ENCODE results near the gene SLC2A1. TPM values are rescaled to one million over a fixed set of nuclear protein-coding genes. Genes with fewer than 3 reads are reported as not detected.

Gene SLC2A1
- 100 to 1,000 TPM; 158 to 162 TPM for total RNA-seq

- peak within 1 kb of the TSS; percentile 96 for H3K4me3 Mint-ChIP-seq
- peaks cover 46% of the 10 kb centered on the region for H3K4me1 Mint-ChIP-seq (ENCODE audit: low read depth)
- POLR2A ChIA-PET: interaction anchor here (0.6 to 10.1 kb wide), 11 partner anchors 14 to 192 kb away, joined by 3 to 117 read pairs (median 4); partner anchors contain the start of genes C1orf50 and P3H1
- CTCF ChIA-PET: interaction anchor here (1.5 to 1.9 kb wide), 2 partner anchors 46 to 114 kb away, joined by 3 to 8 read pairs; no protein-coding TSS in a partner anchor
- H3K36me3 Mint-ChIP-seq (ENCODE audit: low read depth): peaks cover 41% of the 10 kb centered on the region
- intact Hi-C loops (cut with micrococcal nuclease): loop anchor here (5.0 kb wide), 1 partner anchor 36 kb away; no protein-coding TSS in a partner anchor
- no peaks in the 10 kb centered on the region for H3K9me3 Mint-ChIP-seq
- H3K27me3 Mint-ChIP-seq: peaks cover 7% of the 10 kb centered on the region
- no peak for TF ChIP-seq CTCF (IDR thresholded peaks at IDR 0.05)
- peak within 1 kb of the TSS; percentile 100 for H3K27ac Mint-ChIP-seq
- DNase-seq: peak; percentile 97
- peak; percentile 89 for ATAC-seq
These were observed at the start of gene SLC2A1 for GRCh38 chr1:42958488-42959319. Gene SLC2A1 (minus strand): TSS chr1:42958868. CDS start chr1:42958651, 217 bp downstream.

GRCh38 chr1:43007377-43008114 is 48.9 kb upstream of the SLC2A1 start:
- no peak for TF ChIP-seq CTCF (IDR thresholded peaks at IDR 0.05)

GRCh38 chr1:43005460-43006361 is 47.0 kb upstream of the SLC2A1 start:
- POLR2A ChIA-PET: interaction anchor here (0.6 kb wide), 1 partner anchor 67 kb away, joined by 3 read pairs; no protein-coding TSS in a partner anchor

More at GRCh38 chr1:43007377-43008114, 48.9 kb upstream of the SLC2A1 start:
- Mint-ChIP-seq H3K4me3 (no peak overlapping the region), H3K27ac (no peak overlapping the region), H3K4me1 (ENCODE audit: low read depth) (no peaks in the 10 kb centered on the region), H3K9me3 (no peaks in the 10 kb centered on the region), H3K36me3 (ENCODE audit: low read depth) (no peaks in the 10 kb centered on the region), H3K27me3 (no peaks in the 10 kb centered on the region)
- CTCF ChIA-PET: interaction anchor here (1.1 kb wide), 1 partner anchor 66 kb away, joined by 4 read pairs; no protein-coding TSS in a partner anchor
- no peak for DNase-seq
- ATAC-seq: no peak
- POLR2A ChIA-PET: no interaction called here
- intact Hi-C loops (cut with micrococcal nuclease): no loop called here

More at GRCh38 chr1:43005460-43006361, 47.0 kb upstream of the SLC2A1 start:
- ATAC-seq (no peak), DNase-seq (no peak)
- H3K27me3 Mint-ChIP-seq: no peaks in the 10 kb centered on the region
- no peak for TF ChIP-seq CTCF (IDR thresholded peaks at IDR 0.05)
- no peak overlapping the region for H3K27ac Mint-ChIP-seq
- intact Hi-C loops (cut with micrococcal nuclease): no loop called here
- no peak overlapping the region for H3K4me3 Mint-ChIP-seq
- no peaks in the 10 kb centered on the region for H3K4me1 Mint-ChIP-seq (ENCODE audit: low read depth)
- H3K36me3 Mint-ChIP-seq (ENCODE audit: low read depth): no peaks in the 10 kb centered on the region
- no peaks in the 10 kb centered on the region for H3K9me3 Mint-ChIP-seq
- CTCF ChIA-PET: no interaction called here

Data from activated CD8-positive, alpha-beta T cell treated with anti-CD3 and anti-CD28 coated beads for 36 hours (primary cell).